OCI-LY3 (cell line): ENCODE measurements around the gene C4B.
"Not testable (repeated sequence)": the region's sequence is repeated elsewhere in the genome, so short reads cannot be mapped to it uniquely, and the experiment has no call there.

Experiments
- EZH2phosphoT487 ChIP-seq: fragments of 200-600 bp; shearing (Covaris generic); IDR thresholded peaks from 2 replicates; pipeline ENCODE4 v1.6.1; 2018; ENCODE audit warnings: antibody characterized with exemption, mixed run types, low read depth
- TF ChIP-seq, protein P1 (sequence below): fragments of 200-600, 300-600 bp; sonication (generic); IDR thresholded peaks from 2 replicates; pipeline ENCODE4 v1.5.1; 2014; ENCODE audit warnings: antibody characterized with exemption, low read length, low read depth

DNA sequence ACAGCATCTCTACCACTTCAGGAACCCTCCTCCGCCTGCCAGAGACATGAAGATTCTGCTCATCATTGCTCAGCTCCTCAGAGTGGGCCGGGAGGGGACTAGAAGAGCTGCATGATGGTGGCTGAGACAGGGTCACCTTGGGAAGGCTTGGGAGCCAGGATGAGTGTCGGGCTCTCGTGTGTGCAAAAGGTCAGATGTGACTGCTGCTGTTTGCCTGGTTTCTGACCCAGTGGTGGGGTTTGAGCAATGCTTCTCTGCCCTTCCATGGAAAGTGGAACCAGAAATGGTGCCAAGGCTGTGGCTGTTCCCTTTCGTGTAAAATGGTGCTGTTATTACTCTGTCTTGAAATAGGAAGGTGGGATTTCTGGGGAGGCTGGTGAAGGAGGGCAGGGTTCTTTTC is 857 bp upstream of the C4B start:
- TF ChIP-seq, protein P1, sequence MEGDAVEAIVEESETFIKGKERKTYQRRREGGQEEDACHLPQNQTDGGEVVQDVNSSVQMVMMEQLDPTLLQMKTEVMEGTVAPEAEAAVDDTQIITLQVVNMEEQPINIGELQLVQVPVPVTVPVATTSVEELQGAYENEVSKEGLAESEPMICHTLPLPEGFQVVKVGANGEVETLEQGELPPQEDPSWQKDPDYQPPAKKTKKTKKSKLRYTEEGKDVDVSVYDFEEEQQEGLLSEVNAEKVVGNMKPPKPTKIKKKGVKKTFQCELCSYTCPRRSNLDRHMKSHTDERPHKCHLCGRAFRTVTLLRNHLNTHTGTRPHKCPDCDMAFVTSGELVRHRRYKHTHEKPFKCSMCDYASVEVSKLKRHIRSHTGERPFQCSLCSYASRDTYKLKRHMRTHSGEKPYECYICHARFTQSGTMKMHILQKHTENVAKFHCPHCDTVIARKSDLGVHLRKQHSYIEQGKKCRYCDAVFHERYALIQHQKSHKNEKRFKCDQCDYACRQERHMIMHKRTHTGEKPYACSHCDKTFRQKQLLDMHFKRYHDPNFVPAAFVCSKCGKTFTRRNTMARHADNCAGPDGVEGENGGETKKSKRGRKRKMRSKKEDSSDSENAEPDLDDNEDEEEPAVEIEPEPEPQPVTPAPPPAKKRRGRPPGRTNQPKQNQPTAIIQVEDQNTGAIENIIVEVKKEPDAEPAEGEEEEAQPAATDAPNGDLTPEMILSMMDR = not testable (repeated sequence)
- TF ChIP-seq EZH2phosphoT487 = not testable (repeated sequence)
